Testis (tissue), 3 donors: ENCODE results near the gene GRM7. TPM values are rescaled to one million over a fixed set of nuclear protein-coding genes. Genes with fewer than 3 reads are reported as not detected.

ENCODE experiments used
- DNase-seq: peaks from one replicate; pipeline ENCODE4 v3.0.0-alpha.2; 2019
- H3K27ac ChIP-seq, 2 donors: fragments of 200-600 bp; sonication (generic); one replicate each; pipeline ENCODE4 v1.5.1; 2019
- H3K27me3 ChIP-seq: fragments of 200-600 bp; sonication (generic); one replicate; pipeline ENCODE4 v1.5.1; 2019
- H3K36me3 ChIP-seq: fragments of 200-600 bp; sonication (generic); one replicate; pipeline ENCODE4 v1.5.1; 2017; ENCODE audit warnings: low read depth; ENCODE audit errors: missing control alignments
- H3K4me1 ChIP-seq: fragments of 200-600 bp; sonication (generic); one replicate; pipeline ENCODE4 v1.5.1; 2019
- H3K4me3 ChIP-seq, 2 donors: fragments of 200-600 bp; sonication (generic); one replicate each; pipeline ENCODE4 v1.5.1; 2017 to 2019
- H3K9me3 ChIP-seq: fragments of 200-600 bp; sonication (generic); one replicate; pipeline ENCODE4 v1.5.1; 2017
- POLR2A ChIP-seq: fragments of 450-650 bp; IDR thresholded peaks from one replicate; pipeline ENCODE4 v1.6.1; 2017; ENCODE audit warnings: antibody characterized with exemption, mild to moderate bottlenecking, moderate library complexity
- WGBS, 2 donors: methylation state at CpG; one replicate each; pipeline ENCODE4 v1.1.5; 2018; 5-methylcytosine and 5-hydroxymethylcytosine counted together
- intact Hi-C: fragments of 100-400 bp; cut with DNase I; formaldehyde crosslinking; loops from one replicate; pipeline ENCODE4 v1.15.1; 2023; ENCODE audit warnings: low total_unique reads
- polyA plus RNA-seq: library from polyadenylated mRNA; stranded (reverse); fragments of 350-450 nt; fragmentation: Illumina TruSeq; extraction: RNeasy Lipid Tissue Mini Kit (QIAGEN cat#74804); gene quantifications from one replicate; pipeline ENCODE4 v1.2.3, GENCODE V29; 2014; ENCODE audit warnings: low read depth, low replicate concordance; ENCODE audit not compliant: insufficient read depth
- total RNA-seq, 2 donors: library from RNA; depleted of rRNA; stranded (reverse); fragments of >200 nt; gene quantifications; one replicate each; pipeline ENCODE4 v1.2.3, GENCODE V29; 2016
- TF ChIP-seq, protein P1 (sequence below), 3 experiments: fragments of 450-650 bp in 2 of 3; fragments of 200-600 bp in 1 of 3; sonication (generic) in 1 of 3; IDR thresholded peaks; one replicate each; pipeline ENCODE4 v1.5.1; 2016 to 2019; ENCODE audit warnings: antibody characterized with exemption in 3 of 3, mild to moderate bottlenecking in 2 of 3, moderate library complexity in 1 of 3

Gene GRM7
- total and polyA plus RNA-seq, 3 donors from 2014 or later, result 2.0 to 3.2 (median 2.7) TPM

DNA sequence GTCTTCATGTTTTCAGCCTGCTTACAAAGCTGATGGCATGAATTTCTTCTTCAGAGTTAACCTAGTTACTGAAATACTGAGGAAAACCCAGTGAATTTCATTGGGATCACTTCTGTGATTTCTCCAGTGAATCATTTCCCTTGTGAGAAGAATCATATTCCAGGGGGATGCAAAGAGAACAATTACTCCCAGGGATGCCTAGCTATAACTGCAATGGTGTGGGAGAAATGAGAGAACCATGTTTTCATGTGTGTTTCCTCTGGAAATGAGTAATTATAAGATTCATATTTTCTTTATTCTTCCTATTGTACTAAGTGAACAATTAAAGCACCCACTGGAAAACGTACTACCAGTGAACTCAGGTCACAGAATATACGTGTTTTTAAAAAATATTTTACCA, 485.4 kb downstream of the GRM7 start:
- Histone ChIP-seq H3K4me1 (no peaks in the 10 kb centered on the region), H3K4me3 (no peak overlapping the region), H3K27ac (no peak overlapping the region), H3K9me3 (no peaks in the 10 kb centered on the region), H3K36me3 (no peaks in the 10 kb centered on the region), H3K27me3 (no peaks in the 10 kb centered on the region)
- intact Hi-C loops, result no loop called here
- TF ChIP-seq, protein P1, sequence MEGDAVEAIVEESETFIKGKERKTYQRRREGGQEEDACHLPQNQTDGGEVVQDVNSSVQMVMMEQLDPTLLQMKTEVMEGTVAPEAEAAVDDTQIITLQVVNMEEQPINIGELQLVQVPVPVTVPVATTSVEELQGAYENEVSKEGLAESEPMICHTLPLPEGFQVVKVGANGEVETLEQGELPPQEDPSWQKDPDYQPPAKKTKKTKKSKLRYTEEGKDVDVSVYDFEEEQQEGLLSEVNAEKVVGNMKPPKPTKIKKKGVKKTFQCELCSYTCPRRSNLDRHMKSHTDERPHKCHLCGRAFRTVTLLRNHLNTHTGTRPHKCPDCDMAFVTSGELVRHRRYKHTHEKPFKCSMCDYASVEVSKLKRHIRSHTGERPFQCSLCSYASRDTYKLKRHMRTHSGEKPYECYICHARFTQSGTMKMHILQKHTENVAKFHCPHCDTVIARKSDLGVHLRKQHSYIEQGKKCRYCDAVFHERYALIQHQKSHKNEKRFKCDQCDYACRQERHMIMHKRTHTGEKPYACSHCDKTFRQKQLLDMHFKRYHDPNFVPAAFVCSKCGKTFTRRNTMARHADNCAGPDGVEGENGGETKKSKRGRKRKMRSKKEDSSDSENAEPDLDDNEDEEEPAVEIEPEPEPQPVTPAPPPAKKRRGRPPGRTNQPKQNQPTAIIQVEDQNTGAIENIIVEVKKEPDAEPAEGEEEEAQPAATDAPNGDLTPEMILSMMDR (IDR thresholded peaks at IDR 0.05), result no peak
- TF ChIP-seq POLR2A, result no peak
- no peak for DNase-seq
- 82 to 89% methylated on average over 2 of the region's 2 CpGs for WGBS, 2 donors

- no peak for DNase-seq
- intact Hi-C loops, result no loop called here
- Histone ChIP-seq H3K36me3 (no peaks in the 10 kb centered on the region), H3K4me1 (no peaks in the 10 kb centered on the region), H3K27me3 (no peaks in the 10 kb centered on the region), H3K9me3 (no peaks in the 10 kb centered on the region), H3K27ac (no peak overlapping the region), H3K4me3 (no peak overlapping the region)
- TF ChIP-seq, protein P1 (IDR thresholded peaks at IDR 0.05), result no peak
- no peak for TF ChIP-seq POLR2A
- WGBS, 2 donors, result 97 to 98% methylated on average over 1 of the region's 1 CpG
These were observed 496.2 kb downstream of the GRM7 start for GRCh38 chr3:7357101-7357500.

GRCh38 chr3:7367968-7368367, 507.1 kb downstream of the GRM7 start:
- H3K4me3 ChIP-seq, result no peak overlapping the region
- WGBS, 2 donors, result 89 to 91% methylated on average over 1 of the region's 1 CpG
- H3K27me3 ChIP-seq, result no peaks in the 10 kb centered on the region
- H3K36me3 ChIP-seq, result no peaks in the 10 kb centered on the region
- H3K27ac ChIP-seq, result no peak overlapping the region
- no peak for DNase-seq
- intact Hi-C loops, result no loop called here
- H3K4me1 ChIP-seq, result no peaks in the 10 kb centered on the region
- TF ChIP-seq, protein P1 (IDR thresholded peaks at IDR 0.05), result no peak
- TF ChIP-seq POLR2A, result no peak
- H3K9me3 ChIP-seq, result no peaks in the 10 kb centered on the region

DNA sequence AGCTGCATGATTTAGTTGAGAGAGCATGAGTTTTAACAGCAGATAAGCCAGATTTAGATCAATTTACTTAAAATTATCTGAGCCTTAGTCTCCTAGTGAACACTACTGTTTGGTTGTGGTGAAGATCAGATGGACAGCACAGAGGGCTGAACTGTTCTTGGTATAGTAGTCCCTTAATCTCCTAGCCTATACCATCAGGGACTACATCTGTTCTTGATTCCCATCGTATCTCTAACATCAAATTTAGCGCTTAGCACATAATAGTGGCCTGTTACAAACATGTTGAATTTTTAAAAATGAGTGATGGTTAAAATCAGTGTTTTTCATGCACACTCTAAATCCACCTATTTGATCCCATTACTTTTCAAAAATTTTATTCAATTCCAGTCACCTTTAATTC, 507.7 kb downstream of the GRM7 start:
- Histone ChIP-seq H3K27me3 (no peaks in the 10 kb centered on the region), H3K9me3 (no peaks in the 10 kb centered on the region), H3K36me3 (no peaks in the 10 kb centered on the region), H3K4me3 (no peak overlapping the region), H3K27ac (no peak overlapping the region), H3K4me1 (no peaks in the 10 kb centered on the region)
- TF ChIP-seq, protein P1 (IDR thresholded peaks at IDR 0.05), result no peak
- no peak for TF ChIP-seq POLR2A
- no peak for DNase-seq
- intact Hi-C loops, result no loop called here
- 96 to 100% methylated on average over 2 of the region's 2 CpGs for WGBS, 2 donors

GRCh38 chr3:7371693-7372572, 511.0 kb downstream of the GRM7 start:
- TF ChIP-seq POLR2A, result no peak
- TF ChIP-seq, protein P1 (IDR thresholded peaks at IDR 0.05), result no peak
- H3K9me3 ChIP-seq, result no peaks in the 10 kb centered on the region
- H3K27me3 ChIP-seq, result no peaks in the 10 kb centered on the region
- 72 to 79% methylated on average over 7 of the region's 7 CpGs for WGBS, 2 donors
- no peaks in the 10 kb centered on the region for H3K4me1 ChIP-seq
- intact Hi-C loops, result no loop called here
- H3K36me3 ChIP-seq, result no peaks in the 10 kb centered on the region
- no peak overlapping the region for H3K27ac ChIP-seq
- DNase-seq, result no peak
- no peak overlapping the region for H3K4me3 ChIP-seq
